ENCODE data around the gene SH2B3.

The SH2B3 gene

GRCh38 chr12:111429828-111430432, 24.2 kb downstream of the SH2B3 start:
- DNase-seq, result peak; percentile 62

DNA sequence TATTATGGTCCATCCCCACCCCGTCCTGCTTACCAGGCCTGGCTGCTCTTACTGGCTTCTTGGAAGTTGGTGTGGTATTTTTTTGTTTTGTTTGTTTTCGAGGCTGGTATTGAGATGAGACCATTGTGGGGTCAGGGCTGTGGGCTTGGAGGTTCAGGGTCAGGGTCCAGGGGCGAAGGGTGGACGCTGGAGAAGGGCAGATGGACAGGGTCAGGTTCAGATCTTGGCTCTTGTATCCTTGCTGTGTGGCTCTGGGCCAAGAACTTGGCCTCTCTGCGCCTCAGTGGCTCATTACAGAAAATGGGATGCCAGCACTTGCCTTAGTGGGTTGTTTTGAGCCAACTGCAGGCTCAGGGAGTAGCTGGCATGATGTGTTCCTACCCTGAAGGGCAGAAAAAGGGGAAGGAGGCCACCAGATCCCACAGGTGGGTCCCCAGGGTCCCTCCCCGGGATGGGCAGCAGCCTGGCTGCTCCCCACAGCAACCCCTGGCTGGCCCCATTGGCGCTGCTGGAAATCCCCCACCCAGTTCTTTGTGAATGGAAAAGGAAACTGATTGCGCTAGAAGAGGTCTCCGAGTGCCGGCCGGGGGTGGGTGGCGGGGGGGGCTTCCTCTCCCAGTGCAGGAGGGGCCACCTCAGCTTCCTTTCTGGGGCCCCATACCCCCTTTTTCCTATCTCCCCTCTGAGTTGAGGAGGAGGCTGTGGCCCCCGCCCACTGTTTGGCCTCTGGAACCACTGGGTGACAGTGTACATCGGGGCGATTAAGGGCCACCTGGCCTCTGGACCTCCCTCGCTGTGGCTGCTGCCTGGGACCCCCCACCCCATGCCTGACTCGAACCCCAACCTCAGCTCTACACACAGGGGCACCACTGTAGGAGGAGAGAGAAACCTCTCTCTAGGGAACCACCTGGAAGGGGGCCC, 25.0 kb downstream of the SH2B3 start:
- DNase-seq, result peak; percentile 51

DNA sequence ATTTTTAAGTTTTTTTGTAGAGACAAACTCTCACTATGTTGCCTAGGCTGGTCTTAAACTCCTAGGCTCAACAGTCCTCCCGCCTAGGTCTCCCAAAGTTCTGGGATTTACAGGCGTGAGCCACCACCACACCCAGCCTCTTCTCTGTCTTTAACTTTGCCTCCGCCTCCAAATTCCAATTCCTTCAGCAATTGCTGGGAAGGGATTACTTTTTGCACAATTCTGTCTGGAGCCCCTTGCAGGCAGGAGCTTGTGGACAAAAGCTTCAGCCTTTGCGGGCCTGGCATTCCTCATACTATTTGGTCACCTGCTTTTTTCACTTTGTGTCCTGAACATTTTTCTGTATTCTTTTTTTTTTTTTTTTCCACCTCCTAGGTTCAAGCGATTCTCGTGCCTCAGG, 26.0 kb downstream of the SH2B3 start:
- no peak for DNase-seq

GRCh38 chr12:111434049-111434448, 28.3 kb downstream of the SH2B3 start:
- no peak for DNase-seq

DNA sequence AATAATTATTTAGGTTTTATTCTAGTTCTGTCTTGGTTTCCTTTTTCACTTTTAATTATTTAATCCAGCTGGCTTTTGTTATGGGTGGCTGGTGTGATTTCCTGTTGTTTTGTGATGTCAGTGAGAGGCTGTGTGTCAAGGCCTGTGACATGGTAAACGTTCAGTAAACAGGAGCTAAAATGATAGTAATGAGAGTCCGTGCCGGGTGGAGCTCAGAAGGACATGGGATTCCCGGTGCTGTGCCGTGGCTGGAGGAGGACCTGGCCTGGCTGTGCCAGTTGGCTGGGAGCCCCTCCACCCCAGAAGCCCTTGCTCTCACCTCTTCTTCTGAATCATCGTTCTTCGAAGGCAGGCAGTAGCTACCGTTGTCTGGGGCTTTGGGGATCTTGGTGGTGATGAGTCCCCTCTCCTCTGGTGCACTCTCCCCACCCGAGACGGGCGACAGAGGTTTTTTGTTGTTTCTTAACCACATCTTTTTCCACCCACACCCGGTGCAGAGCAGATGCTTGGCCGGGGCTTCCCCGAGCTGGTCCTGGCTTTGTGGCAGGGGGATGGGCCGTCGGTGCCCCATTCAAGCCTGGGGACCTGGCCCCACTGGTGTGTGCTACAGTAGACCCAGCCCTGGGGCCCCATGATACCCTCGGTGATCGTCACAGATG, 29.1 kb downstream of the SH2B3 start:
- DNase-seq, result peak; percentile 84

DNA sequence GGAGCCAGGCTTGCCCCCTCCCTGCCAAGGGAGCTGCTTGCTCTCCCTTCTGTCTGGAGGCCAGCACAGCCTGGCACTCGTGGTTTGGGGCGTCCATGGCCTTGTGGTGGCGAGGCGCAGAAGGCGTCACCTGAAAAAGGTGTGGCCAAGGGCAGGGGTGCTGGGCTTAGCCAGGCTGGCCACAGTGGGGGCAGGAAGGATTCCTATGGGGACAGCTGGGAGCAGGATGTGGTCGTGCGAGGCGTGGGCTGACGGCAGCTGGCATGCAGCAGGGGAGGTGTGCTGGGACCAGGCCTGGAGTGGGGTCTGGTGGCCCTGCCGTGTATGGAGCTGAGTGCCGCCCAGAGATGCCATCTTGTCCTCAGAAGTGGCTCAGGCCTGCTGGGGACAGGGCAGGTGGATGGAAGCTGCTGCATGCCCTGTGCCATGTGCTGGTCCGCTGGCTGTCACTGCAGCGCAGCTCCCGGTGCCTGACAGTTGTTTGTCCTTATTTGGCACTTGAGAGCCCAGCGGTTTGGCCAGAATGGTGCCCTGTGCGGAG, 30.0 kb downstream of the SH2B3 start:
- DNase-seq, result peak; percentile 24

DNA sequence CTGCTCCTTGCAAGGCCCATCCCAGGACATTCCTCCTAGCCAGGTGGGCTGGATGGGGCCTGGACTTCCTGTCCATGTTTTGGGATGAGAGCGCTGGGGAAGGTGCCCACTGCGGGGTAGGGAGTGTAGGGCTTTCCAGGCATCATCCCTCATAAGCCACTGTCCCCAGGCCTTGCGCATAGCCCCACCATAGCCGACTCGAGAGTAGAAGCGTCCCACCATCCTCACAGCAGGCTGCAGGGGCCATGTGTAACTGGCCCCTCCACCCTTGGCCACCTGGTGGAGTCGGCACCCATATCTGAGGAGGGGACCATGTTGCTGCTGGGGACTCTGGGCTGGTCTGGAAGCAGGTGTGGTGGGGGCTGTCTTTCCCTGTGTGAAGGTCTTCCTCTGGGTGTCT, 30.5 kb downstream of the SH2B3 start:
- no peak for DNase-seq

DNA sequence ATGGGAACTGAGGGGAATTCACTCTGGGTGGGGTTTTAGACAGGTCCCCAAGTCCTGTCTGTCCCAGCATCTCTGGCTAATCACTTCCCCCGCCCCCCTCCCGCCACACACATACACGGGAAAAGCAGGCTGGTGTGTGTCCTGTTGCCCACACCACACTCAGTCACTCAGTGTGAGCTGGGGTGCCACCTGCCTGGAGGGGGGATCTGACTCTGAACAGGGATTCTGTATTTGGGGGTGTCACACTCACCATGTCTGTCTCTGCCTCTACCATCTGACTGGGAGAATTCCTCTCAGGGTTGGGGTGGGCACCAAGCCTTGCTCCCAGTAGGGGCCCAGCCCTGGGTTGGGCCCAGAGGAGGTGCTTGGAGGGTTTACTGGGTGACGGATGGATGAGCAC, 31.1 kb downstream of the SH2B3 start:
- DNase-seq, result no peak

DNA sequence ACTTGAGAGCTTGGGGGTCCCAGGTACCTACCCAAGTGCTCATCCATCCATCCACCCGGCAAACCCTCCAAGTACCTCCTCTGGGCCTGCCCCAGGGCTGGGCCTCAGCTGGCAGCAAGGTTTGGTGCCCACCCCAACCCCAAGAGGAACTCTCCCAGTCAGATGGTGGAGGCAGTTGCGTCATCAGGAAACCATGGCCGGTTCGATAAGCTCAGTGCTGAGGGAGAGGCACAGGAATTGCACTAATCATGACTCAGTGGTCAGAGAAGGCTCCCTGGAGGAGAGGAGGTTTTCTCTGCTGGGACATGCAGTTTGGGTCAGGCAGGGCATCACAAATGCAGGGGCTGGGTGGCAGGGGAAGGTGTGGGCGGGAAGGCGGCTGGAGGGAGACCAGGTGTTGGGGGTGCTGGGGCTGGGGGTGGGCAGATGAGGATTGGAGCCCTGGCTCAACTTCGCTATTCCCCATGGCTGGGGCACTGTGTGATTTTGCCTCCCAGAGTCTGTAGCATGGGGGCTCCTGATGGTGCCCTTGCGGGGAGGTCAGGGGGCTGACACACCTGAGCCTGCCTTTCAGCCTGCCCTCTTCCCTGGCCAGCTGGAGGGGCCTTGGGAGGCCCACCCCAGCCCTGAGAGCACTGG, 32.2 kb downstream of the SH2B3 start:
- DNase-seq, result peak; percentile 38

DNA sequence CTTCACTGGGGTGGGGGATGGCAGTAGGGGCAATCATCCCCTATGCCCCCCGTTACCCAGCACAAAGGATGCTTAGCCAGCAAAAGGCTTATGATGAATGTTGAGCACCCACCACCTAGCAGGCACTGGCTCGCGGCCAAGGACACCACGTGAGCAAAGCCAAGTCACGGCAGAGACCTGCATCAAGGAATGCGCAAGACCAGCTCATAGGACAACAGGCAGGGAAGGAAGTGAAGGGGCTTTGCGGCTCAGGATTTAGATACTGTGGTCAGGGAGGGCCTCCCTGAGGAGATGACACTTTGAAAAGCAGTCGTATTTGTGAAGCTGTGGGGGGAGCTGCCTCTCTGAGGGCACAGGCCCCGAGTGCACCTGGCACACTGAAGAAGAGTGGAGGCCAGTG, 32.8 kb downstream of the SH2B3 start:
- peak; percentile 80 for DNase-seq

- DNase-seq, result no peak
Observed at GRCh38 chr12:111439657-111440151, 34.0 kb downstream of the SH2B3 start.

DNA sequence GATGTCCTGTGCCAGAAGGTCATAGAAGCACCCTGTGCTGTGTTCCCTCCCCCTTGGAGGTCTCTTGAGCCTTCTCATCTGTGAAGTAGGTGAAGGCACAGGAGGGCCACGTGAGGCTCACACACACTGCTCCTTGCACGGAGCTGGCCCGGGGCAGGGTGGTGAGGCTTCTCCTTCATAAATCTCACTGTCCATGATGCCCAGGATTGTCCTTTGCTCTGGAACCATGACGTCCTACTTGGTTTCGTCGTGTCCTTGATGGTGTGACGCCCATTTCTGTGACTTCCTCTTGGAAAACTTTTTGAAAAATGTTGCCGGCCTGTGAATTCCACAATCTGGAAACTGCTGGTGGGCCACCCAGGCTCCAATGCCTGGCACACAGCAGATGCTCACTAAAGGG, 34.4 kb downstream of the SH2B3 start:
- DNase-seq, result no peak

DNA sequence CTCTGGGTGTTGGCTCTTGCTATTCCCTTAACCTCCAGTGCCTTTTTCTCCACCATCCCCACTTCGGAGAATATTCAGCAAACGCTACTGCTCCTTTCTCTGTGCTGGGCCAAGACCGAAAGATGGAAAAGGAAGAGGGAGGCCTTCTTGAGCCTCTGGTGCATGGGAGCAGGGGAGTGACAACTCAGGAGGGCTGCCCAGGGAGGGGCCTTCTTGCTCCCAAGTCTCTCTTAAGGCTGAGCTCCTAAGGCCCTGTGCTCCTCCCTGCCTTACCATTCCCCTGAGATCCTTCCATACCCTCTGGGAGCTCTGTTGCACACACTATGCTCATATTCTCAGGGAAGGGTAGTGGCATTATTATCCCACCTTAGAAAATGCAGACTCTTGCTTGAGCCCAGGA, 34.9 kb downstream of the SH2B3 start:
- no peak for DNase-seq

GRCh38 chr12:111441107-111441928, 35.6 kb downstream of the SH2B3 start:
- no peak for DNase-seq

DNA sequence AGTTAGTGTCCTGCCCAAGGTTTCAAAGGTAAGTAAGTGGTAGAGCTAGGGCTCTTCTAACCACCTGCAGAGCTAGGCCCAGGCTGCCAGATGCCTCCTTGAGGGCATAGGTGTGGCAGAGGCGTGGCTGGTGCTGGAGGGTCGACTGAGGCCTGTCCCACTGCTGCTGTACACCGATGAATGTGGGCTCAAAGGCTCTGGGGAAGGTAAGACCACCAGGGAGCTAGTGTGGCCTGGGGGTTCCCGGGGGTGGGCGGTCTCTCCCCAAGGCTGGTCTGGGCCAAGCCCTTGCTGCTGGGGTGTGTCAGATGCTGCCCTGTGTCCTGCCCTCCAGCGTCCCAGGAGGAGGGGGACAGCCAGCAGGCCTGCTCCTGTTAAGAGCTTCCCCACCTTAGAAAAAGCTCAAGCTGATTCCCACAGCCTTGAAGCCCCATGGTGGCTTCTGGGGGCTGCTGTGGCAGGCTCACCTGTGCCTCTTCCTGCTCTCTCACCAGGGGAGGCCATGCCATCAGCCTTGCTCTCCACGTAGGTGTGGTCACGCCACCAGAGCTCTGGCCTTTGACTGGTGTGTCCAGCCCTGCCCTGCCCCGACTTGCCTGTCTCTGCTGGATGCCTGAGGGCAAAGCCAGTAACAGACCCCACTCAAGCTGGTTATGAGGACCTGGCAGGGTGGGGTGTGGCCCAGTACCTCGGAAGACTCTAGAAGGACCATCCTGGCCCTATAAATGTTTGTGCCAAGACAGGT, 36.8 kb downstream of the SH2B3 start:
- no peak for DNase-seq

- no peak for DNase-seq
Observed at GRCh38 chr12:111443086-111443485, 37.4 kb downstream of the SH2B3 start.

DNA sequence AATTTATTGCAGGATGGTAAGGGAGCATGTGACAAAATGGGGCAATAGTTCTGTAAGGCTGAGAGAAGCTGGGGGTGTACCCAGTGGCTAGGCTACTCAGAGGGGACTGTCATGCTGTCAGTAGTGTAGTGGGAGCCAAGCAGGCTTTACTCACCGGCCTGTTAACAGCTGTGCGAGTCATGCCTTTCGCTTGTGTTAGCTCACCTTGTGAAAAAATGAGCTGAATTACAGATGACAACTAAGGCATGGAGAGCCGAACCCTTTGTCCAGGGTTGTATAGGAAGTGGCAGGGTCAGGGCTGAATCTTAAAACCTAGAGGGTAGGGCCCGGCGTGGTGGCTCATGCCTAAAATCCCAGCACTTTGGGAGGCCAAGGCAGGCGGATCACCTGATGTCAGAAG, 37.9 kb downstream of the SH2B3 start:
- DNase-seq, result peak; percentile 47

DNA sequence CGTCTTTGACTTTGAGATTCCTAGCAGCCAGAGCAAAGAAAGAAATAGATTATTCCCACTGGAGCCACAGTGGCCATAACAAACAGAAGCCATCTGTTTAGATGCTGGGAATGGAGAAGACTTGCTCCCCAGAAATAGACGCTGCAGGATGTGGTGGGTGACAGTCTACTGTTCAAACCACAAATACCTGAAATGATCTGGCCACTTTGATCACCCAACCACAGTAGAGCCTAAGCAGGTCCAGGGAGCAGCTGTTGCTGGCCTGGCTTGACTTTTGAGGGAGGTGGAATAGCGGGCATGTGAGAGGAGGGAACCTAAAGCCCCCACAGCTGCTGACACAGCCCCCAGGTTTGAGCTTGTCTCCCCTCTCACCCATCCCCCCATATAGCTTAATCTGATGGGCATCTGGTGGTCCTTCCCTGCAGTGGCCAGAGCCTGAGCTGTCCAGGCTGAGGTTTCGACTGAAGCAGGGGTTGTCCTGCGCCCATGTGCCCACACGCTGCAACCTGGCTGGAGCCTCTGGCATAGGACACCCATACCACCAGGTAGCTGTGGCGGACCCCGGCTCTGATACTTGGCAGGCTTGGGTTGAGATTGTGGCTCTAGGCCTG, 38.7 kb downstream of the SH2B3 start:
- DNase-seq, result peak; percentile 34

GRCh38 chr12:111444925-111445725, 39.4 kb downstream of the SH2B3 start:
- DNase-seq, result peak; percentile 79

All from CD4-positive, alpha-beta T cell treated with Interleukin-6 for 4 hours (primary cell).